Endothelial cell of umbilical vein (primary cell): Measurements from ENCODE around the gene MYO9A. TPM values are rescaled to one million over a fixed set of nuclear protein-coding genes. Genes with fewer than 3 reads are reported as not detected.

Source experiments
- BruUV-seq: library from RNA; stranded (reverse); fragments of 400-500 nt; replicated peaks from 2 replicates; lab custom pipeline; 2021; lab: Mats Ljungman, UMichigan
- CTCF ChIA-PET: fragments of 300-600, 350-600 bp; sonication (Branson Sonifier 250); formaldehyde crosslinking; loops from one replicate; lab custom pipeline; 2021; ENCODE audit warnings: antibody characterized with exemption, inconsistent platforms; lab: Charles Lee
- POLR2A ChIA-PET: fragments of 300-600, 350-600 bp; sonication (Branson Sonifier 250); formaldehyde crosslinking; loops from one replicate; lab custom pipeline; 2021; ENCODE audit warnings: antibody characterized with exemption, inconsistent platforms; lab: Charles Lee
- DNase-seq: peaks from one replicate; pipeline ENCODE4 v3.0.0-alpha.2; 2011; ENCODE audit warnings: low read depth, low spot score
- FAIRE-seq: peaks from 2 replicates; lab custom pipeline; 2011; peaks lifted over from hg19 to GRCh38; lab: Jason Lieb, UNC
- H2AFZ ChIP-seq: 2 replicates; pipeline ENCODE4 v1.6.0; 2012; ENCODE audit warnings: low read depth, low read length, control low read depth, inconsistent platforms
- H3K27ac ChIP-seq: 2 replicates; pipeline ENCODE4 v1.5.1; 2011; ENCODE audit warnings: low read depth, mild to moderate bottlenecking, control low read depth, low read length, moderate library complexity; ENCODE audit not compliant: insufficient read depth
- H3K27me3 ChIP-seq, 2 experiments: 2 replicates each; pipeline versions ENCODE4 v1.6.0 to v1.6.1; 2011; ENCODE audit warnings: low read length in 2 of 2, mixed read lengths in 1 of 2; ENCODE audit not compliant: control insufficient read depth in 2 of 2, insufficient read depth in 2 of 2
- H3K36me3 ChIP-seq, 2 experiments: 2 replicates in 1 of 2; 3 replicates in 1 of 2; pipeline ENCODE4 v1.5.1; 2011; ENCODE audit warnings: low read length in 2 of 2, mild to moderate bottlenecking in 1 of 2, moderate library complexity in 1 of 2; ENCODE audit not compliant: control insufficient read depth in 2 of 2, insufficient read depth in 2 of 2; ENCODE audit errors: extremely low read depth in 1 of 2
- H3K4me1 ChIP-seq: 3 replicates; pipeline ENCODE4 v1.5.1; 2011; ENCODE audit warnings: mild to moderate bottlenecking, low read length; ENCODE audit not compliant: control insufficient read depth, insufficient read depth; ENCODE audit errors: extremely low read depth
- H3K4me2 ChIP-seq: 2 replicates; pipeline ENCODE4 v1.6.1; 2011; ENCODE audit warnings: low read length, control low read depth, mixed read lengths; ENCODE audit not compliant: insufficient read depth
- H3K4me3 ChIP-seq, 3 experiments: fragments of 200-600 bp in 1 of 3; sonication (generic), shearing (Covaris generic) in 1 of 3; replicated peaks in 1 of 3; 2 replicates each; pipeline ENCODE4 v1.5.1; 2011 to 2016; ENCODE audit warnings: control low read depth in 3 of 3, low read length in 3 of 3, mild to moderate bottlenecking in 2 of 3, inconsistent platforms in 1 of 3, low read depth in 1 of 3, moderate library complexity in 1 of 3; ENCODE audit not compliant: insufficient read depth in 1 of 3
- H3K79me2 ChIP-seq: 2 replicates; pipeline ENCODE4 v1.6.0; 2012; ENCODE audit warnings: low read length, inconsistent platforms; ENCODE audit not compliant: control insufficient read depth, insufficient read depth
- H3K9ac ChIP-seq: replicated peaks from 2 replicates; pipeline ENCODE3; 2011; ENCODE audit warnings: low read length, control low read depth; ENCODE audit not compliant: insufficient read depth; ENCODE audit errors: extremely low read depth
- H3K9me1 ChIP-seq: replicated peaks from 3 replicates; pipeline ENCODE4 v1.6.0; 2011; ENCODE audit warnings: mild to moderate bottlenecking, low read length; ENCODE audit not compliant: control insufficient read depth, insufficient read depth; ENCODE audit errors: extremely low read depth
- H3K9me3 ChIP-seq: replicated peaks from 2 replicates; pipeline ENCODE4 v1.5.1; 2012; ENCODE audit warnings: low read length, inconsistent platforms; ENCODE audit not compliant: control insufficient read depth, insufficient read depth
- H4K20me1 ChIP-seq: replicated peaks from 2 replicates; pipeline ENCODE3; 2011; ENCODE audit warnings: mild to moderate bottlenecking, low read length; ENCODE audit not compliant: control insufficient read depth, insufficient read depth; ENCODE audit errors: extremely low read depth
- CTCF ChIP-seq, 2 donors: IDR thresholded peaks; 1 replicate in 1 of 2; 2 replicates in 1 of 2; pipeline ENCODE4 v1.5.1; 2011; ENCODE audit warnings: low read length in 2 of 2, mild to moderate bottlenecking in 2 of 2, moderate library complexity in 2 of 2, control low read depth in 1 of 2, inconsistent platforms in 1 of 2, low read depth in 1 of 2; ENCODE audit not compliant: insufficient read depth in 1 of 2; ENCODE audit errors: extremely low read depth in 1 of 2
- EZH2 ChIP-seq: IDR thresholded peaks from 2 replicates; pipeline ENCODE4 v1.6.1; 2012; ENCODE audit warnings: borderline replicate concordance, low read depth, mild to moderate bottlenecking, moderate library complexity, low read length, inconsistent platforms; ENCODE audit not compliant: severe bottlenecking
- FOS ChIP-seq: IDR thresholded peaks from 2 replicates; pipeline ENCODE4 v1.6.1; 2011; ENCODE audit warnings: mild to moderate bottlenecking, low read length, moderate library complexity, borderline replicate concordance; ENCODE audit not compliant: insufficient read depth
- GATA2 ChIP-seq: IDR thresholded peaks from 2 replicates; pipeline ENCODE4 v1.7.0; 2011; ENCODE audit warnings: low read depth, mild to moderate bottlenecking, moderate library complexity, mixed read lengths, low read length; ENCODE audit not compliant: insufficient read length, insufficient read depth
- JUN ChIP-seq: IDR thresholded peaks from 2 replicates; pipeline ENCODE4 v1.6.1; 2011; ENCODE audit warnings: borderline replicate concordance, low read depth; ENCODE audit not compliant: insufficient read length, insufficient read depth
- MAX ChIP-seq: IDR thresholded peaks from 2 replicates; pipeline ENCODE4 v1.6.1; 2011; ENCODE audit not compliant: insufficient read depth, insufficient read length
- MYC ChIP-seq: IDR thresholded peaks from one replicate; pipeline ENCODE4 v1.6.1; 2011; ENCODE audit warnings: mild to moderate bottlenecking, low read depth, low read length
- POLR2A ChIP-seq: IDR thresholded peaks from 2 replicates; pipeline ENCODE4 v1.6.1; 2012; ENCODE audit warnings: low read depth, mild to moderate bottlenecking, control low read depth, low read length
- POLR2AphosphoS5 ChIP-seq: IDR thresholded peaks from 2 replicates; pipeline ENCODE4 v1.6.1; 2012; ENCODE audit warnings: low read depth, mild to moderate bottlenecking, control low read depth, low read length, moderate library complexity; ENCODE audit not compliant: insufficient read depth
- dilution Hi-C: fragments of 300-500 bp; cut with MboI; formaldehyde crosslinking; loops from one replicate; pipeline ENCODE4 v1.15.0; 2019; ENCODE audit warnings: low sequenced_read_pairs; ENCODE audit not compliant: extremely low pct_ligation_motif_present
- intact Hi-C: fragments of 100-400 bp; cut with micrococcal nuclease; formaldehyde crosslinking; loops from one replicate; pipeline ENCODE4 v1.10.0; 2022
- polyA plus RNA-seq, 4 experiments: library from polyadenylated mRNA; depleted of rRNA in 3 of 4; stranded (reverse) in 3 of 4; unstranded in 1 of 4; fragments of >200 nt; gene quantifications; 2 replicates each; pipeline versions ENCODE4 v1.2.1 to v1.2.3, GENCODE V29; 2011 to 2012; ENCODE audit warnings: missing spikeins in 1 of 4
- total RNA-seq: library from RNA; stranded (reverse); gene quantifications from 2 replicates; pipeline ENCODE4 v1.2.3, GENCODE V29; 2021

The MYO9A gene
- total and polyA plus RNA-seq, 2 donors (not counting 3 experiments of a cell fraction or from before 2014, with no cell fraction given), result 6.4 to 30.3 TPM

GRCh38 chr15:71920573-71920972 lies 197.4 kb downstream of the MYO9A start:
- H3K36me3 ChIP-seq, result no peaks in the 10 kb centered on the region

GRCh38 chr15:71916834-71917233 lies 201.1 kb downstream of the MYO9A start:
- H3K9me1 ChIP-seq, result no peaks in the 10 kb centered on the region
- intact Hi-C loops, result no loop called here
- ChIA-PET POLR2A (no interaction called here), CTCF (interaction anchor here (0.6 kb wide), 1 partner anchor 173 kb away, joined by 3 read pairs; no protein-coding TSS in a partner anchor)
- no peak for TF ChIP-seq CTCF (IDR thresholded peaks at IDR 0.05; ENCODE audit: extremely low read depth in 1 of 2, insufficient read depth in 1 of 2, low read depth in 1 of 2, low read length in 2 of 2)
- no peak for TF ChIP-seq POLR2A
- TF ChIP-seq MYC, result no peak
- TF ChIP-seq POLR2AphosphoS5, result no peak
- TF ChIP-seq FOS, result no peak
- TF ChIP-seq EZH2, result no peak
- no peak for TF ChIP-seq MAX
- TF ChIP-seq GATA2, result no peak
- no peak for TF ChIP-seq JUN
- no peaks in the 10 kb centered on the region for H3K79me2 ChIP-seq
- H3K4me1 ChIP-seq, result no peaks in the 10 kb centered on the region
- no peak overlapping the region for H2AFZ ChIP-seq
- dilution Hi-C loops, result no loop called here
- H3K9me3 ChIP-seq, result no peaks in the 10 kb centered on the region
- no peak for FAIRE-seq
- no TSS peak for BruUV-seq
- no peaks in the 10 kb centered on the region for H4K20me1 ChIP-seq
- no peak for DNase-seq
- H3K27me3 ChIP-seq, result no peaks in the 10 kb centered on the region
- no peak overlapping the region for H3K9ac ChIP-seq
- no peak overlapping the region for H3K4me2 ChIP-seq
- no peak overlapping the region for H3K27ac ChIP-seq
- no peak overlapping the region for H3K4me3 ChIP-seq
- H3K36me3 ChIP-seq, result no peaks in the 10 kb centered on the region

More at GRCh38 chr15:71920573-71920972, 197.4 kb downstream of the MYO9A start:
- H3K27ac ChIP-seq, result no peak overlapping the region
- H3K9me1 ChIP-seq, result no peaks in the 10 kb centered on the region
- BruUV-seq, result no TSS peak
- H4K20me1 ChIP-seq, result no peaks in the 10 kb centered on the region
- no peaks in the 10 kb centered on the region for H3K4me1 ChIP-seq
- H3K9ac ChIP-seq, result no peak overlapping the region
- no peak for DNase-seq
- no peaks in the 10 kb centered on the region for H3K27me3 ChIP-seq
- FAIRE-seq, result no peak
- ChIA-PET POLR2A (no interaction called here), CTCF (interaction anchor here (1.1 to 2.0 kb wide), 3 partner anchors 11 to 37 kb away, joined by 3 to 6 read pairs (median 4); no protein-coding TSS in a partner anchor)
- no peaks in the 10 kb centered on the region for H3K79me2 ChIP-seq
- H2AFZ ChIP-seq, result no peak overlapping the region
- H3K4me3 ChIP-seq, result no peak overlapping the region
- no peak for TF ChIP-seq CTCF (IDR thresholded peaks at IDR 0.05; ENCODE audit: extremely low read depth in 1 of 2, insufficient read depth in 1 of 2, low read depth in 1 of 2, low read length in 2 of 2)
- dilution Hi-C loops (no loop called here), intact Hi-C loops (no loop called here)
- H3K9me3 ChIP-seq, result no peaks in the 10 kb centered on the region
- no peak overlapping the region for H3K4me2 ChIP-seq
